GM12873 (cell line): ENCODE measurements around the gene PTPRD.

Experiments
- CTCF ChIP-seq: IDR thresholded peaks from 2 replicates; pipeline ENCODE4 v1.5.1; 2012; ENCODE audit warnings: low read depth, mild to moderate bottlenecking, moderate library complexity, low read length, control low read depth; ENCODE audit not compliant: insufficient read depth; ENCODE audit errors: missing control alignments

Gene PTPRD

GRCh38 chr9:9100070-9100469, 1512.7 kb downstream of the PTPRD start:
- TF ChIP-seq CTCF, result no peak

GRCh38 chr9:9099646-9100045, 1513.2 kb downstream of the PTPRD start:
- no peak for TF ChIP-seq CTCF

- no peak for TF ChIP-seq CTCF
Measured at GRCh38 chr9:9091387-9091786, 1521.4 kb downstream of the PTPRD start.

- no peak for TF ChIP-seq CTCF
Measured at GRCh38 chr9:9079473-9079872, 1533.3 kb downstream of the PTPRD start.

- no peak for TF ChIP-seq CTCF
Measured at GRCh38 chr9:9078301-9078700, 1534.5 kb downstream of the PTPRD start.

GRCh38 chr9:9061627-9062026, 1551.2 kb downstream of the PTPRD start:
- TF ChIP-seq CTCF, result no peak

- TF ChIP-seq CTCF, result no peak
Measured at GRCh38 chr9:9054354-9054992, 1558.3 kb downstream of the PTPRD start.

GRCh38 chr9:9045572-9045971, 1567.2 kb downstream of the PTPRD start:
- no peak for TF ChIP-seq CTCF
